ENCODE measurements around the gene OR6K2.
"Not testable (repeated sequence)": the region's sequence is repeated elsewhere in the genome, so short reads cannot be mapped to it uniquely, and the experiment has no call there.

Gene OR6K2

GRCh38 chr1:158700552-158700951 lies at the start of gene OR6K2:
TSS of gene OR6K2 (minus strand) at chr1:158700652. CDS start at chr1:158700652, 0 bp downstream.
- DNase-seq: no peak

- DNase-seq: no peak
Observed at GRCh38 chr1:158735848-158736247, 35.4 kb upstream of the OR6K2 start.

- DNase-seq: no peak
Observed at GRCh38 chr1:158732524-158732923, 32.1 kb upstream of the OR6K2 start.

GRCh38 chr1:158731707-158732106 lies 31.3 kb upstream of the OR6K2 start:
- no peak for DNase-seq

- DNase-seq: no peak
Observed at GRCh38 chr1:158730453-158730852, 30.0 kb upstream of the OR6K2 start.

- DNase-seq: no peak
Observed at GRCh38 chr1:158728510-158729225, 28.2 kb upstream of the OR6K2 start.

GRCh38 chr1:158724442-158724841 lies 24.0 kb upstream of the OR6K2 start:
- DNase-seq: no peak

GRCh38 chr1:158720620-158721019 lies 20.2 kb upstream of the OR6K2 start, which contains the start of gene OR6K3:
TSS of gene OR6K3 (minus strand) at chr1:158720720. CDS start at chr1:158718115, 2,605 bp downstream.
- DNase-seq: no peak

- no peak for DNase-seq
Observed at GRCh38 chr1:158719664-158720063, 19.2 kb upstream of the OR6K2 start.

- no peak for DNase-seq
Observed at GRCh38 chr1:158717344-158717743, 16.9 kb upstream of the OR6K2 start.

- no peak for DNase-seq
Observed at GRCh38 chr1:158716335-158716734, 15.9 kb upstream of the OR6K2 start.

- DNase-seq: no peak
Observed at GRCh38 chr1:158714754-158715153, 14.3 kb upstream of the OR6K2 start.

GRCh38 chr1:158711098-158711497 lies 10.6 kb upstream of the OR6K2 start:
- DNase-seq: no peak

- no peak for DNase-seq
Observed at GRCh38 chr1:158706096-158706495, 5.6 kb upstream of the OR6K2 start.

- DNase-seq: no peak
Observed at GRCh38 chr1:158694596-158694995, 5.9 kb downstream of the OR6K2 start.

GRCh38 chr1:158692356-158692755 lies 8.1 kb downstream of the OR6K2 start:
- DNase-seq: no peak

- DNase-seq: no peak
Observed at GRCh38 chr1:158691907-158692306, 8.5 kb downstream of the OR6K2 start.

GRCh38 chr1:158691149-158691548 lies 9.3 kb downstream of the OR6K2 start:
- DNase-seq: not testable (repeated sequence)

GRCh38 chr1:158689875-158690274 lies 10.6 kb downstream of the OR6K2 start:
- DNase-seq: no peak

- no peak for DNase-seq
Observed at GRCh38 chr1:158689110-158689509, 11.3 kb downstream of the OR6K2 start.

- DNase-seq: not testable (repeated sequence)
Observed at GRCh38 chr1:158688343-158688742, 12.1 kb downstream of the OR6K2 start.

- no peak for DNase-seq
Observed at GRCh38 chr1:158687037-158687436, 13.4 kb downstream of the OR6K2 start.

- no peak for DNase-seq
Observed at GRCh38 chr1:158686111-158687009, 14.1 kb downstream of the OR6K2 start, which contains the start of gene SPTA1. TSS of gene SPTA1 (minus strand) at chr1:158686715. CDS start at chr1:158686517, 198 bp downstream.

GRCh38 chr1:158685085-158685484 lies 15.4 kb downstream of the OR6K2 start:
- DNase-seq: no peak

Data from stimulated activated naive CD4-positive, alpha-beta T cell treated with Interleukin-2 at 50 U/mL for 16 hours (primary cell).